ENCODE data around the gene DVL2. TPM values are rescaled to one million over a fixed set of nuclear protein-coding genes. Genes with fewer than 3 reads are reported as not detected.

DVL2 gene
- total and polyA plus RNA-seq, 2 donors (not counting 3 experiments of a cell fraction or from before 2014, with no cell fraction given) = 17.2 to 55.9 TPM

GRCh38 chr17:7249214-7249613, 14.9 kb upstream of the DVL2 start:
- no peak overlapping the region for H3K4me2 ChIP-seq (ENCODE audit: insufficient read depth, low read length)
- H3K9ac ChIP-seq (replicated peaks; ENCODE audit: extremely low read depth, insufficient read depth, low read length) = no peak overlapping the region
- dilution Hi-C loops (cut with MboI; ENCODE audit: extremely low pct_ligation_motif_present, low sequenced_read_pairs) (no loop called here), intact Hi-C loops (cut with micrococcal nuclease) (no loop called here)
- H3K36me3 ChIP-seq (ENCODE audit: control insufficient read depth in 2 of 2, extremely low read depth in 1 of 2, insufficient read depth in 2 of 2, low read length in 2 of 2) = peaks cover 2 to 15% of the 10 kb centered on the region in 2 experiments
- no peak for FAIRE-seq
- H3K4me3 ChIP-seq (replicated peaks in 1 of 3; ENCODE audit: insufficient read depth in 1 of 3, low read depth in 1 of 3, low read length in 3 of 3) = no peak overlapping the region
- H2AFZ ChIP-seq (ENCODE audit: low read depth, low read length) = no peak overlapping the region
- peaks cover 23% of the 10 kb centered on the region for H3K4me1 ChIP-seq (ENCODE audit: control insufficient read depth, extremely low read depth, insufficient read depth, low read length)
- POLR2A ChIA-PET = no interaction called here
- no peak for TF ChIP-seq JUN (IDR thresholded peaks at IDR 0.05; ENCODE audit: borderline replicate concordance, insufficient read depth, insufficient read length, low read depth)
- no peak for TF ChIP-seq MAX (IDR thresholded peaks at IDR 0.05; ENCODE audit: insufficient read depth, insufficient read length)
- no peak for TF ChIP-seq POLR2AphosphoS5 (IDR thresholded peaks at IDR 0.05; ENCODE audit: insufficient read depth, low read depth, low read length)
- TF ChIP-seq POLR2A (IDR thresholded peaks at IDR 0.05; ENCODE audit: low read depth, low read length) = no peak
- TF ChIP-seq EZH2 (IDR thresholded peaks at IDR 0.05; ENCODE audit: borderline replicate concordance, low read depth, low read length, severe bottlenecking) = no peak
- TF ChIP-seq GATA2 (IDR thresholded peaks at IDR 0.05; ENCODE audit: insufficient read depth, insufficient read length, low read depth, low read length) = no peak
- TF ChIP-seq FOS (IDR thresholded peaks at IDR 0.05; ENCODE audit: borderline replicate concordance, insufficient read depth, low read length) = no peak
- TF ChIP-seq CTCF (IDR thresholded peaks at IDR 0.05; ENCODE audit: extremely low read depth in 1 of 2, insufficient read depth in 1 of 2, low read depth in 1 of 2, low read length in 2 of 2) = no peak
- TF ChIP-seq MYC (IDR thresholded peaks at IDR 0.05; ENCODE audit: low read depth, low read length) = no peak
- no TSS peak for BruUV-seq (replicated peaks)
- peaks cover 65% of the 10 kb centered on the region for H3K79me2 ChIP-seq (ENCODE audit: control insufficient read depth, insufficient read depth, low read length)
- H3K9me3 ChIP-seq (replicated peaks; ENCODE audit: control insufficient read depth, insufficient read depth, low read length) = no peaks in the 10 kb centered on the region
- no peaks in the 10 kb centered on the region for H3K27me3 ChIP-seq (ENCODE audit: control insufficient read depth in 2 of 2, insufficient read depth in 2 of 2, low read length in 2 of 2)
- H3K9me1 ChIP-seq (replicated peaks; ENCODE audit: control insufficient read depth, extremely low read depth, insufficient read depth, low read length) = no peaks in the 10 kb centered on the region
- H4K20me1 ChIP-seq (replicated peaks; ENCODE audit: control insufficient read depth, extremely low read depth, insufficient read depth, low read length) = no peaks in the 10 kb centered on the region
- CTCF ChIA-PET = interaction anchor here (0.7 kb wide), 1 partner anchor 204 kb away, joined by 4 read pairs; no protein-coding TSS in a partner anchor
- H3K27ac ChIP-seq (ENCODE audit: insufficient read depth, low read depth, low read length) = no peak overlapping the region
- no peak for DNase-seq (ENCODE audit: low read depth, low spot score)

Measured in endothelial cell of umbilical vein (primary cell).